ENCODE data around the gene CDK6.

- no peak for TF ChIP-seq POLR2A (IDR thresholded peaks at IDR 0.05)
- no peak for TF ChIP-seq CTCF (IDR thresholded peaks at IDR 0.05)
Observed at GRCh38 chr7:92881091-92881485, 44.7 kb upstream of the CDK6 start.

All from stomach (tissue), 4 donors.